K562 (cell line): ENCODE results near the gene MYMX. TPM values are rescaled to one million over a fixed set of nuclear protein-coding genes. Genes with fewer than 3 reads are reported as not detected.
A peak's percentile ranks its signal among the peaks of the same experiment; 100 is the strongest.

Experiments used
- CXXC5 ChIP-seq: fragments of 250-450 bp; sonication (Bioruptor Pico); IDR thresholded peaks from 2 replicates; pipeline ENCODE4 v1.8.0; 2022; ENCODE audit warnings: inconsistent platforms, mild to moderate bottlenecking, moderate library complexity
- DEAF1 ChIP-seq: fragments of 450-650 bp; formaldehyde crosslinking; IDR thresholded peaks from 2 replicates; pipeline ENCODE4 v1.4.0; 2020; ENCODE audit warnings: mild to moderate bottlenecking, moderate library complexity
- ESRRA ChIP-seq: fragments of 450-650 bp; IDR thresholded peaks from 2 replicates; pipeline ENCODE4 v1.6.1; 2014; ENCODE audit warnings: low read depth, mild to moderate bottlenecking, moderate library complexity, borderline replicate concordance
- HDAC1 ChIP-seq, 2 experiments: fragments of 450-650 bp; IDR thresholded peaks; 2 replicates each; pipeline ENCODE4 v1.6.1; 2016 to 2017; ENCODE audit warnings: inconsistent platforms in 1 of 2, mild to moderate bottlenecking in 1 of 2, moderate library complexity in 1 of 2
- HMGN3 ChIP-seq: IDR thresholded peaks from 2 replicates; pipeline ENCODE4 v1.6.1; 2011; ENCODE audit warnings: borderline replicate concordance, low read depth, mild to moderate bottlenecking, mixed read lengths, low read length; ENCODE audit not compliant: insufficient read length; ENCODE audit errors: extremely low read depth
- MECOM ChIP-seq: fragments of 250-450 bp; sonication (Bioruptor Pico); IDR thresholded peaks from 2 replicates; pipeline ENCODE4 v1.8.0; 2022; ENCODE audit warnings: inconsistent platforms
- MEIS2 ChIP-seq: fragments of 450-650 bp; IDR thresholded peaks from 2 replicates; pipeline ENCODE4 v1.6.1; 2014; ENCODE audit warnings: mild to moderate bottlenecking; ENCODE audit not compliant: partially characterized antibody
- NONO ChIP-seq, 2 experiments: fragments of 200-400 bp in 1 of 2; fragments of 450-650 bp in 1 of 2; formaldehyde crosslinking in 1 of 2; IDR thresholded peaks; 2 replicates each; pipeline ENCODE4 v1.6.1; 2017; ENCODE audit warnings: low read depth in 2 of 2, mild to moderate bottlenecking in 2 of 2, moderate library complexity in 2 of 2, low read length in 1 of 2
- PML ChIP-seq: IDR thresholded peaks from 2 replicates; pipeline ENCODE4 v1.6.1; 2012; ENCODE audit warnings: low read length, inconsistent platforms
- POLR2AphosphoS5 ChIP-seq: IDR thresholded peaks from 2 replicates; pipeline ENCODE4 v1.6.1; 2011; ENCODE audit warnings: mild to moderate bottlenecking, low read depth, low read length, moderate library complexity; ENCODE audit not compliant: control insufficient read depth, insufficient read depth
- RBBP5 ChIP-seq: fragments of 200-600 bp; sonication (generic); IDR thresholded peaks from 2 replicates; pipeline ENCODE4 v1.6.1; 2012; ENCODE audit warnings: borderline replicate concordance, mild to moderate bottlenecking, low read length, control low read depth, inconsistent platforms; ENCODE audit not compliant: insufficient read depth, poor library complexity, severe bottlenecking
- RBFOX2 ChIP-seq: fragments of 200-400 bp; formaldehyde crosslinking; IDR thresholded peaks from 2 replicates; pipeline ENCODE4 v1.6.1; 2017; ENCODE audit warnings: low read depth, mild to moderate bottlenecking, low read length, moderate library complexity
- SAP30 ChIP-seq: fragments of 200-600 bp; sonication (generic); IDR thresholded peaks from 2 replicates; pipeline ENCODE4 v1.6.1; 2012; ENCODE audit warnings: borderline replicate concordance, low read depth, mild to moderate bottlenecking, moderate library complexity, low read length, control low read depth, inconsistent platforms; ENCODE audit not compliant: insufficient read depth, poor library complexity, severe bottlenecking
- SMARCC2 ChIP-seq: fragments of 450-650 bp; IDR thresholded peaks from 2 replicates; pipeline ENCODE4 v1.6.1; 2017; ENCODE audit warnings: antibody characterized with exemption, moderate library complexity, mild to moderate bottlenecking, low read depth
- SRSF7 ChIP-seq: fragments of 200-400 bp; formaldehyde crosslinking; optimal IDR thresholded peaks from 2 replicates; pipeline ENCODE3; 2017; ENCODE audit warnings: mild to moderate bottlenecking, low read depth, low read length
- TAF7 ChIP-seq: fragments of 450-650 bp; IDR thresholded peaks from 2 replicates; pipeline ENCODE4 v1.6.1; 2016; ENCODE audit warnings: missing genetic modification characterization, missing compliant biosample characterization
- TBP ChIP-seq: optimal IDR thresholded peaks from 2 replicates; pipeline ENCODE3; 2011; ENCODE audit warnings: low read depth, low read length, improper control_type of control experiment
- ZBTB17 ChIP-seq: fragments of 450-650 bp; formaldehyde crosslinking; IDR thresholded peaks from 2 replicates; pipeline ENCODE4 v1.4.0; 2020; ENCODE audit warnings: mild to moderate bottlenecking
- ZBTB7A ChIP-seq: IDR thresholded peaks from 2 replicates; pipeline ENCODE4 v1.6.1; 2011; ENCODE audit warnings: low read depth, mild to moderate bottlenecking, low read length, moderate library complexity, borderline replicate concordance; ENCODE audit not compliant: control insufficient read depth
- ZBTB8A ChIP-seq: fragments of 450-650 bp; IDR thresholded peaks from 2 replicates; pipeline ENCODE4 v1.6.1; 2018; ENCODE audit warnings: mild to moderate bottlenecking, moderate library complexity; ENCODE audit not compliant: partially characterized antibody
- ZNF232 ChIP-seq: sonication (generic); formaldehyde crosslinking; IDR thresholded peaks from 2 replicates; pipeline ENCODE4 v1.8.0; 2022; ENCODE audit warnings: mild to moderate bottlenecking, missing genetic modification reagents
- ZNF263 ChIP-seq: sonication (generic); formaldehyde crosslinking; IDR thresholded peaks from 2 replicates; pipeline ENCODE4 v1.8.0; 2022; ENCODE audit warnings: mild to moderate bottlenecking, missing genetic modification reagents, borderline replicate concordance
- ZNF282 ChIP-seq: sonication (generic); formaldehyde crosslinking; IDR thresholded peaks from 2 replicates; pipeline ENCODE4 v1.8.1; 2023; ENCODE audit warnings: missing genetic modification reagents
- ZNF507 ChIP-seq: conservative IDR thresholded peaks from 2 replicates; pipeline ENCODE4 v1.6.1; 2017; ENCODE audit warnings: missing genetic modification characterization, missing compliant biosample characterization
- polyA plus RNA-seq, 8 experiments: library from polyadenylated mRNA; depleted of rRNA in 4 of 8; stranded (reverse) in 5 of 8; unstranded in 3 of 8; fragments of >200 nt; fragmentation: Nextera tagmentation in 2 of 8; fragmentation: Illumina TruSeq in 1 of 8; extraction: Ambion mirVana in 2 of 8; extraction: Trizol in 1 of 8; gene quantifications; 2 replicates each; pipeline versions ENCODE4 v1.2.1 to v1.2.3, GENCODE V29; 2011 to 2014; ENCODE audit warnings: inconsistent platforms in 1 of 8, missing spikeins in 1 of 8
- total RNA-seq, 7 experiments: library from RNA; depleted of rRNA in 6 of 7; stranded (reverse); fragments of >200 nt in 6 of 7; fragmentation: Illumina TruSeq in 2 of 7; extraction: Trizol in 2 of 7; gene quantifications; 2 replicates each; pipeline versions ENCODE4 v1.2.1 to v1.2.3, GENCODE V29; 2011 to 2021; ENCODE audit warnings: low replicate concordance in 1 of 7
- TF ChIP-seq, protein P1 (sequence below): sonication (generic); formaldehyde crosslinking; IDR thresholded peaks from 2 replicates; pipeline ENCODE4 v1.9.0; 2022; ENCODE audit warnings: mild to moderate bottlenecking, missing genetic modification reagents

The MYMX gene
- total and polyA plus RNA-seq, 9 of the 15 experiments (the other 6 are each of a cell fraction or from before 2014, with no cell fraction given), result 0.12 TPM; not detected in 8

DNA sequence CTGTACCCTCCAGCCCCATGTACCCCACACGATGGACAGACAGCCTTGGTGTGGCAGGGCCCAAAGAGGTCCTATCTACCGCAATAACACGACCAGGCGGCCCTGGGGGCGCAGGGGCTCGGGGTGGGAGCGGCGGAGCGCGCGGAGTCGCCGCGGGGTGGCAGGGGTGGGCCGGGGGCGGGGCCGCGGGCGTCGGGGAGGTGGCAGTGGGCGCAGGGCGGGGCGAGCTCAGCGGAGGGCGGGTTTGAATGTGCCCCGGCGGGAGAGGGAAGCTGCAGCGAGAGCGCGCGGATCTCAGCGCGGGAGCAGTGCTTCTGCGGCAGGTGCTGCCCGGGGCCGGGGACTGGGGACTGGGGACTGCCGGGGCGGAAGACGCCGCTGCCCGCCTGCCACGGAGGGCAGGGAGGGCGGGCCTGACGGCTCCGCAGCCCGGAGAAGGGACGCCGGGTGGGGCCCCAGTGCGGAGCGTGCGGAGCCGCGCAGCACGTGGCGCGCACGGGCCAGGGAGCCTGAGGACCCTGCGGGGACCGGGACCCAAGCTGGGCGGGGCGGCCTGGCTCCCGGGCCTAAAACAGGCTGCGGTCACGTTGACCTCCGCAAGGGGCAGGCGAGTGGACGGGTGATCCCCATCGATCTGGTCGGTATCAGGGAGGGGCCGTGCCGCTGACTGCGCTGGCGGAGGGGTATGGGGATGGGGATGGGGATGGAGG is 6.7 kb downstream of the MYMX start, which contains the start of gene SLC29A1 (continued):
- TF ChIP-seq POLR2AphosphoS5 (peak; percentile 45; the same call in 1 of the 2 replicates), ZNF282 (0 out of 2 replicates have a peak, but pooled peaks have one; percentile 59), ESRRA (peak; percentile 88; the same call in 1 of the 2 replicates), ZNF232 (CRISPR knock-in tag) (peak; percentile 74), SRSF7 (peak; percentile 40), ZNF263 (CRISPR knock-in tag) (peak; percentile 59), HDAC1 (IDR thresholded peaks at IDR 0.05) (peak in 1 of 2 experiments; percentile 73; a peak in 2 of 4 replicates), SAP30 (peak; percentile 61), ZNF507 (tag) (no peak), ZBTB17 (CRISPR knock-in tag) (peak; percentile 73; the same call in 1 of the 2 replicates), RBFOX2 (peak; percentile 81), ZBTB8A (no peak), DEAF1 (CRISPR knock-in tag) (no peak), CXXC5 (CRISPR knock-in tag) (peak; percentile 94), HMGN3 (peak; percentile 82), ZBTB7A (peak; percentile 79), MECOM (CRISPR knock-in tag) (no peak), NONO (IDR thresholded peaks at IDR 0.05; ENCODE audit: low read depth in 2 of 2, low read length in 1 of 2) (peak in 1 of 2 experiments; percentile 65; a peak in 2 of 4 replicates), RBBP5 (peak; percentile 80), PML (0 out of 2 replicates have a peak, but pooled peaks have one; percentile 19), TAF7 (no peak), TBP (peak; percentile 75), MEIS2 (no peak), SMARCC2 (no peak)
- TF ChIP-seq, protein P1, sequence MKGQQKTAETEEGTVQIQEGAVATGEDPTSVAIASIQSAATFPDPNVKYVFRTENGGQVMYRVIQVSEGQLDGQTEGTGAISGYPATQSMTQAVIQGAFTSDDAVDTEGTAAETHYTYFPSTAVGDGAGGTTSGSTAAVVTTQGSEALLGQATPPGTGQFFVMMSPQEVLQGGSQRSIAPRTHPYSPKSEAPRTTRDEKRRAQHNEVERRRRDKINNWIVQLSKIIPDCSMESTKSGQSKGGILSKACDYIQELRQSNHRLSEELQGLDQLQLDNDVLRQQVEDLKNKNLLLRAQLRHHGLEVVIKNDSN (CRISPR knock-in tag), result peak; percentile 71
